Stimulated activated CD8-positive, alpha-beta memory T cell treated with anti-CD3 and anti-CD28 coated beads, Interleukin-15, amount 100 ng/mL, for 1 hour (primary cell): ENCODE results near the gene OR4E1.
"Not testable (repeated sequence)": the region's sequence is repeated elsewhere in the genome, so short reads cannot be mapped to it uniquely, and the experiment has no call there.

ENCODE experiments used
- DNase-seq: peaks from one replicate; pipeline ENCODE4 v3.0.0-alpha.2; 2020; ENCODE audit warnings: low read depth

Gene OR4E1

GRCh38 chr14:21653331-21653885 lies 20.2 kb downstream of the OR4E1 start, which contains the start of gene OR4E2:
TSS of gene OR4E2 (plus strand) at chr14:21653835. CDS start at chr14:21665083, 11,248 bp downstream.
- DNase-seq: no peak

DNA sequence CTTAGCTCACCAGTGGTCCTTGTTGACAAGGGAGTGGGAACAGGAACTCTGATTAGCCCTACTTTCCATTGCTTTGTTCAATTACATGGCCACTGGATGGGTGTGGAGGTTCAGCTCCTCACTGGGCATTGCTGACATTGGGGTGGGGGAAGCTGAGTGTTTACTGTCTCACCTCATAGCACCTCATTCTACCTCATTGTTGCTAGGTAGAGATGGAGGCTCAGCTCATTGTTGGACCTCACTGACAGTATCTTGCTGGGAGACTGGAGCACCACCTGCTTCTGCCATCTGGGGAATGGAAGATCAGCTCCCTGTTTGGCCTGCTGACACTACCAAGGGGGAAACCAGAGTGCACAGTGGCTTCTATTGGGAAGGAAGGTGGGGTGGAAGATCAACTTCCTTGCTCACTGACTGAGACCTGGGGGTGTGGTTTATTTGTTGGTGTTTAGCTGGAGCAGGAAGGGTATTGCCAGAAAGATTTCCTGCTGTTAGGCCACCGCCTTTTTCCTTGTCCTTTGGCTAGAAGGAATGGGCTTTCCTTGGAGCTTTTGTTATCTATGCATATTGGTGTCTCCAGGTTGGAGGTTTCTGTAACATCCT lies 21.3 kb downstream of the OR4E1 start:
- no peak for DNase-seq

- DNase-seq: no peak
These were observed 26.2 kb downstream of the OR4E1 start for GRCh38 chr14:21647380-21647779.

DNA sequence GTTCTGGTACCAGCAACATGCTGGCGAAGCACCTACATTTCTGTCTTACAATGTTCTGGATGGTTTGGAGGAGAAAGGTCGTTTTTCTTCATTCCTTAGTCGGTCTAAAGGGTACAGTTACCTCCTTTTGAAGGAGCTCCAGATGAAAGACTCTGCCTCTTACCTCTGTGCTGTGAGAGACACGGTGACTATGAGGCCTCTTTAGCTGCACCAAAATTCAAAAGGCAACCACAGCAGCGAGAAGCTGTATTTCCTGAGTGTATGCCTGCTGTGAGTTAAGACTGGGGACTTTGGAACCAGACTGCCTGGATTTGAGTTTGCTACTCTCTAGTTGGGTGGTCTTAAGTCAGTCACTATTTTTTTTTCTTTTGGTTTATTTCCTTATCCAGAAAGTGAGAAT lies 30.2 kb downstream of the OR4E1 start:
- DNase-seq: no peak

DNA sequence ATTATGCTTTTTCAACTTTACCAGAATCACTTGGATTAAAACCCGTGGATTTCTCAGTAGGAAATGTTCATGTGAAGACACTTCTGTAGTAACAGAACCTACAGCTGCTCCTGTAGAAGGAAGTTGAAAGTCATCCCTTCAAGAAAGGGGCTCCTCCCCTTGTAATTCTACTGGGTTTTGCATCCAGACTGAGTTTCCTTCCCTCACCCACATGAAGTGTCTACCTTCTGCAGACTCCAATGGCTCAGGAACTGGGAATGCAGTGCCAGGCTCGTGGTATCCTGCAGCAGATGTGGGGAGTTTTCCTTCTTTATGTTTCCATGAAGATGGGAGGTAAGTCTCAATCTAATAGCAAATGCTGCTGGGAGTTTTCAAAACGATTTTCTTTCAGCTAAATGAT lies 30.9 kb downstream of the OR4E1 start:
- DNase-seq: no peak

- DNase-seq: no peak
These were observed 38.8 kb downstream of the OR4E1 start, which contains the start of gene OR10G2 for GRCh38 chr14:21634840-21635239. TSS of gene OR10G2 (minus strand) at chr14:21634940. CDS start at chr14:21634842, 98 bp downstream.

DNA sequence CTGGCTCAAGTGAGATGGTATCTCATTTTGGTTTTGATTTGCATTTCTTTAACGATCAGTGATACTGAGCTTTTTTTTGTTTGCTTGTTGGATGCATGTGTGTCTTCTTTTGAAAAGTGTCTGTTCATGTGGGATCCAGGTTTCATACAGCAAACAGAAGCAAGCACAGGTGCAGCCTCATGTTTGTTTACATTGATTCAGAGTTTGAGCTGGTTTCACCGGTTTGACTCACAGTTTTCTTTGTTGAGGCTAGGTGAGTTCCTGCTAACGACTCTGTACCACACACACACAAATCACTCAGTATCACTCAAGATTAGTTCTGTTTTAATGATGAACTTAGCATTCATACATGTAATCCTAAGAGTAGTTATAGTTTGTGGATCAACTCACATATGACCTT lies 42.5 kb downstream of the OR4E1 start:
- no peak for DNase-seq

DNA sequence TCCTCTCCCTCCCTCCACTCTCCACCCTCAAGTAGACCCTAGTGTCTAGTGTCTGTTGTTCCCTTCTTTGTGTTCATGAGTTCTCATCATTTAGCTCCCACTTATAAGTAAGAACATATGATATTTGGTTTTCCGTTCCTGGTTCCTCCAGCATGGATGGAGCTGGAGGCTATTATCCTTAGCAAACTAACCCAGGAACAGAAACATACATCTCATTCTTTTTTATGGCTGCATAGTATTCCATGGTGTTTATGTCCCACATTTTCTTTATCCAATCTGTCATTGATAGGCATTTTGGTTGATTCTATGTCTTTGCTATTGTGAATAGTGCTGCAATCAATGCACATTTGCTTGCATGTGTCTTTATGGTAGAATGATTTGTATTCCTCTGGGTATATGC lies 43.1 kb downstream of the OR4E1 start:
- DNase-seq: not testable (repeated sequence)

DNA sequence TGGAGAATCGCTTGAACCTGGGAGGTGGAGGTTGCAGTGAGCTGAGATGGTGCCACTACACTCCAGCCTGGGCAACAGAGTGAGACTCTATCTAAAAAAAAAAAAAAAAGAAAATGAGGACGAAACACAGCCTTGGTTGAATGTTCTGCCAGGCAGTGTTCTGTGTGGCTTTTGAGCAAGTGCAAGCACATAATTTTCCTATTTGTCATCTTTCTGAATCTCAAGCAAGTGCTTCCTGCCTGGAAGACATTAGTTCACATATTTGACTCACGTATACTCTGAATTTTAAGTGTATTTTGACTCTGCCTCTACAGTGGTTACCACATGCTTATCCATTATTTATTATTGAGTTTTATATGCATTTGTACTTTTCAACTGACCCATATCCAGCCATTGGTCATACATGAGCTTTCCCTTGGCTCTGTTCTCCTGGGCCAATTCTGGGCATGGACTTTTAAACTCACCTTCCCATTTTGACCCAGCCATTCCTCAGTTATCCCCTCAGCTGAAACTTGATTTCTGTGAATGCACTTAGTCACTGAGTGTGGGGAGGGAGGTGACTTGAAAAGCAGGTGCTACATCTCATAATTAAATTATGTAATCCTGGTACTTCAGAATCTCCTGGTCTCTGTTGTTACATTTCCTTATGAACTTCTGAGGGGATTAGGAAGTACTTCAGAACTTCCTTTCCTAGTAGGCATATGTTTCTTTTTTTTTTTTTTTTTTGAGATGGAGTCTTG lies 47.0 kb downstream of the OR4E1 start:
- no peak for DNase-seq
